Measurements from ENCODE around the gene PAFAH2. TPM values are rescaled to one million over a fixed set of nuclear protein-coding genes. Genes with fewer than 3 reads are reported as not detected.
"Not testable (repeated sequence)": the region's sequence is repeated elsewhere in the genome, so short reads cannot be mapped to it uniquely, and the experiment has no call there.

PAFAH2 gene
- total and polyA plus RNA-seq, 11 donors, result 5.8 to 18.6 (median 9.2) TPM

GRCh38 chr1:25987951-25988350, 9.9 kb downstream of the PAFAH2 start:
- Histone ChIP-seq H3K36me3 (peaks cover 0 to 64% (median 42%) of the 10 kb centered on the region in 9 donors), H3K27ac (peak overlapping the region in 2 of 12 donors; percentile 3 to 9), H3K4me1 (peaks cover 0 to 45% (median 23%) of the 10 kb centered on the region in 12 donors), H3K4me3 (no peak overlapping the region), H3K27me3 (no peaks in the 10 kb centered on the region), H3K9me3 (no peaks in the 10 kb centered on the region)
- 78 to 89% (median 84%) methylated on average over 2 of the region's 2 CpGs for whole genome bisulfite sequencing, 4 donors
- TF ChIP-seq CTCF (IDR thresholded peaks at IDR 0.05), result no peak
- no peak for TF ChIP-seq POLR2A (IDR thresholded peaks at IDR 0.05)
- intact Hi-C loops (cut with DNase I), result loop anchor here in 1 of 10 donors (5.0 kb wide), 1 partner anchor 66 kb away; no protein-coding TSS in a partner anchor
- DNase-seq (no peak), ATAC-seq (no peak)

GRCh38 chr1:25986773-25987172, 11.1 kb downstream of the PAFAH2 start:
- peaks cover 0 to 34% (median 19%) of the 10 kb centered on the region in 12 donors for H3K4me1 ChIP-seq
- H3K4me3 ChIP-seq, ATAC-seq, H3K27ac ChIP-seq, H3K27me3 ChIP-seq, H3K9me3 ChIP-seq, DNase-seq: not testable (repeated sequence)
- WGBS, 4 donors, result 97 to 98% (median 97%) methylated on average over 10 of the region's 10 CpGs
- intact Hi-C loops (cut with DNase I), result loop anchor here in 1 of 10 donors (5.0 kb wide), 1 partner anchor 64 kb away; no protein-coding TSS in a partner anchor
- peaks cover 0 to 75% (median 54%) of the 10 kb centered on the region in 9 donors for H3K36me3 ChIP-seq

GRCh38 chr1:25985670-25986069, 12.2 kb downstream of the PAFAH2 start:
- intact Hi-C loops (cut with DNase I), result loop anchor here in 2 of 10 donors (1.0 to 5.0 kb wide), 2 partner anchors 32 to 63 kb away; no protein-coding TSS in a partner anchor
- TF ChIP-seq CTCF (IDR thresholded peaks at IDR 0.05) (no peak), POLR2A (IDR thresholded peaks at IDR 0.05) (no peak)
- ATAC-seq (no peak), DNase-seq (no peak)
- H3K4me1 ChIP-seq, result peaks cover 0 to 28% (median 15%) of the 10 kb centered on the region in 12 donors
- 82 to 96% (median 89%) methylated on average over 3 of the region's 3 CpGs for WGBS, 4 donors
- H3K27me3 ChIP-seq, result no peaks in the 10 kb centered on the region
- H3K36me3 ChIP-seq, result peaks cover 0 to 86% (median 65%) of the 10 kb centered on the region in 9 donors
- H3K4me3 ChIP-seq, result no peak overlapping the region
- no peak overlapping the region for H3K27ac ChIP-seq
- H3K9me3 ChIP-seq, result no peaks in the 10 kb centered on the region

GRCh38 chr1:25985171-25985570, 12.7 kb downstream of the PAFAH2 start:
- Histone ChIP-seq H3K4me1 (peaks cover 0 to 23% (median 10%) of the 10 kb centered on the region in 12 donors), H3K27me3 (no peaks in the 10 kb centered on the region), H3K9me3 (no peaks in the 10 kb centered on the region), H3K27ac (no peak overlapping the region), H3K36me3 (peaks cover 0 to 91% (median 70%) of the 10 kb centered on the region in 9 donors), H3K4me3 (no peak overlapping the region)
- intact Hi-C loops (cut with DNase I), result loop anchor here in 2 of 10 donors (1.0 to 5.0 kb wide), 2 partner anchors 32 to 63 kb away; no protein-coding TSS in a partner anchor
- 62 to 83% (median 77%) methylated on average over 1 of the region's 1 CpG for WGBS, 4 donors
- TF ChIP-seq POLR2A (IDR thresholded peaks at IDR 0.05) (no peak), CTCF (IDR thresholded peaks at IDR 0.05) (no peak)
- ATAC-seq (no peak), DNase-seq (no peak)

GRCh38 chr1:25979210-25979609, 18.7 kb downstream of the PAFAH2 start:
- Histone ChIP-seq H3K36me3 (peaks cover 0 to 97% (median 90%) of the 10 kb centered on the region in 9 donors), H3K27me3 (no peaks in the 10 kb centered on the region), H3K4me3 (no peak overlapping the region), H3K9me3 (no peaks in the 10 kb centered on the region), H3K4me1 (no peaks in the 10 kb centered on the region), H3K27ac (no peak overlapping the region)
- WGBS, 4 donors, result 72 to 76% (median 75%) methylated on average over 7 of the region's 7 CpGs
- intact Hi-C loops (cut with DNase I), result no loop called here
- ATAC-seq, result no peak
- no peak for DNase-seq
- no peak for TF ChIP-seq POLR2A (IDR thresholded peaks at IDR 0.05)
- TF ChIP-seq CTCF (IDR thresholded peaks at IDR 0.05), result no peak

Data from heart left ventricle (tissue), 16 donors.